GM13977 (cell line): ENCODE measurements around the gene SUN5.

Experiments
- DNase-seq: peaks from one replicate; pipeline ENCODE4 v3.0.0; 2012; ENCODE audit warnings: low spot score
- CTCF ChIP-seq: IDR thresholded peaks from 2 replicates; pipeline ENCODE4 v1.5.1; 2012; ENCODE audit warnings: mild to moderate bottlenecking, control low read depth; ENCODE audit not compliant: insufficient read depth; ENCODE audit errors: extremely low read depth, missing control alignments
- in situ Hi-C: fragments of 300-500 bp; cut with MboI; formaldehyde crosslinking; loops from one replicate; pipeline ENCODE4 v1.12.0; 2022; ENCODE audit warnings: low sequenced_read_pairs, low pct_unique_long_range_greater_than_20kb, mixed read lengths, inconsistent platforms; ENCODE audit not compliant: unreplicated experiment

SUN5 gene

GRCh38 chr20:32993496-32994050 lies 10.7 kb downstream of the SUN5 start:
- in situ Hi-C loops: no loop called here
- DNase-seq: no peak
- TF ChIP-seq CTCF: no peak

- in situ Hi-C loops: no loop called here
- no peak for TF ChIP-seq CTCF
- no peak for DNase-seq
These were observed 12.2 kb downstream of the SUN5 start for GRCh38 chr20:32991792-32992641.

- TF ChIP-seq CTCF: no peak
- in situ Hi-C loops: no loop called here
- DNase-seq: no peak
These were observed 12.8 kb downstream of the SUN5 start for GRCh38 chr20:32991383-32991782.

GRCh38 chr20:32990426-32990825 lies 13.8 kb downstream of the SUN5 start:
- in situ Hi-C loops: no loop called here
- no peak for DNase-seq
- no peak for TF ChIP-seq CTCF

- DNase-seq: no peak
- no peak for TF ChIP-seq CTCF
- in situ Hi-C loops: no loop called here
These were observed 14.5 kb downstream of the SUN5 start for GRCh38 chr20:32989507-32990283.

GRCh38 chr20:32988008-32988407 lies 16.2 kb downstream of the SUN5 start:
- no peak for TF ChIP-seq CTCF
- in situ Hi-C loops: no loop called here
- no peak for DNase-seq
